Measurements from ENCODE around the gene RHOB.
"Not testable (repeated sequence)": the region's sequence is repeated elsewhere in the genome, so short reads cannot be mapped to it uniquely, and the experiment has no call there.

RHOB gene

GRCh38 chr2:20454036-20454981 is 7.4 kb downstream of the RHOB start:
- DNase-seq: no peak

GRCh38 chr2:20455076-20455587 is 8.3 kb downstream of the RHOB start:
- no peak for DNase-seq

- no peak for DNase-seq
Measured at GRCh38 chr2:20456116-20456571, 9.3 kb downstream of the RHOB start.

- peak; percentile 29 for DNase-seq
Measured at GRCh38 chr2:20456636-20457426, 10.0 kb downstream of the RHOB start.

GRCh38 chr2:20457661-20458630 is 11.1 kb downstream of the RHOB start:
- no peak for DNase-seq

GRCh38 chr2:20458737-20459484 is 12.0 kb downstream of the RHOB start:
- DNase-seq: not testable (repeated sequence)

- no peak for DNase-seq
Measured at GRCh38 chr2:20465716-20466394, 19.0 kb downstream of the RHOB start.

- DNase-seq: no peak
Measured at GRCh38 chr2:20467789-20468548, 21.1 kb downstream of the RHOB start.

GRCh38 chr2:20468549-20469500 is 22.0 kb downstream of the RHOB start:
- DNase-seq: no peak

- DNase-seq: no peak
Measured at GRCh38 chr2:20469595-20469994, 22.7 kb downstream of the RHOB start.

GRCh38 chr2:20470211-20470610 is 23.3 kb downstream of the RHOB start:
- no peak for DNase-seq

- DNase-seq: no peak
Measured at GRCh38 chr2:20471148-20471547, 24.3 kb downstream of the RHOB start.

GRCh38 chr2:20471902-20472559 is 25.2 kb downstream of the RHOB start:
- no peak for DNase-seq

- no peak for DNase-seq
Measured at GRCh38 chr2:20472569-20472968, 25.7 kb downstream of the RHOB start.

GRCh38 chr2:20473128-20473527 is 26.3 kb downstream of the RHOB start:
- no peak for DNase-seq

- no peak for DNase-seq
Measured at GRCh38 chr2:20474757-20475566, 28.1 kb downstream of the RHOB start.

- no peak for DNase-seq
Measured at GRCh38 chr2:20475567-20475952, 28.7 kb downstream of the RHOB start.

GRCh38 chr2:20476481-20476880 is 29.6 kb downstream of the RHOB start:
- no peak for DNase-seq

All from activated CD4-positive, alpha-beta T cell treated with anti-CD3 and anti-CD28 coated beads, Interleukin-2, amount 50 U/mL, for 16 hours (primary cell).